ENCODE results near the gene BST1.

Gene BST1

GRCh38 chr4:15676899-15677298 lies 26.0 kb upstream of the BST1 start:
- no peak for DNase-seq

DNA sequence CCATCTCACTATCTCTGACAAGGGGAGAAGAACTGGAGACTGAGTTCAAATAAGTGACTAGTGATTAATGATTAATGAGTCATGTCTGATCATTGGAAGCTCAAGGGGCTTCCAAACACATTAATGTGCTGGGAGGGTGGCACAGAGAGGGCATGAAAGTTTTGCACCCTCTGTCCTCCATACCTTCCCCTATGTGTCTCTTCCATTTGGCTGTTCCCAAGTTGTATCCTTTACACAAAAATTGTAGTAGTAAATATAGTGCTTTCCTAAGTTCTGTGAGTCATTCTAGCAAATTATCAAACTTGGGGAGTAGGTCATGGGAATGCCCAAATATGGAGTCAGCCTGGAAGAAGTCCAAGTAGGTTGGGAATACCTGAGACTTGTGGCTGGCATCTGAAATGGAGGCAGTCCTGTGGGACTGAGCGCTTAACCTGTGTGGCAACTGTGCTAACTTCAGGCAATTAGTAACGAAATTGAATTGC lies 25.3 kb upstream of the BST1 start:
- DNase-seq: no peak

DNA sequence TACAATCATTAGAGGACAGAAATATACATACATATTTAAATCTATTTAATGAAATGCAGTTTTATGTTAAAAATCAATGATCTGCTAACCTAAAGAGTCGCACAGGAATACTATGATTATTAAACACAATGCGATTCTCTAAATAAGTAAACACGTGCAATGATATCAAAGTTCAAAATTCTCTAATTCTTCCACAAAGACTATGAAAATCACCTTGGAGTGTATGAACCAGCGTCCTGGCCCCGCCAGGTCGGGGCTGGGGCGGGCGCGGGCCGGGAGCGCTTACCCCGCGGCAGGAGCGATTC lies 21.8 kb upstream of the BST1 start:
- no peak for DNase-seq

DNA sequence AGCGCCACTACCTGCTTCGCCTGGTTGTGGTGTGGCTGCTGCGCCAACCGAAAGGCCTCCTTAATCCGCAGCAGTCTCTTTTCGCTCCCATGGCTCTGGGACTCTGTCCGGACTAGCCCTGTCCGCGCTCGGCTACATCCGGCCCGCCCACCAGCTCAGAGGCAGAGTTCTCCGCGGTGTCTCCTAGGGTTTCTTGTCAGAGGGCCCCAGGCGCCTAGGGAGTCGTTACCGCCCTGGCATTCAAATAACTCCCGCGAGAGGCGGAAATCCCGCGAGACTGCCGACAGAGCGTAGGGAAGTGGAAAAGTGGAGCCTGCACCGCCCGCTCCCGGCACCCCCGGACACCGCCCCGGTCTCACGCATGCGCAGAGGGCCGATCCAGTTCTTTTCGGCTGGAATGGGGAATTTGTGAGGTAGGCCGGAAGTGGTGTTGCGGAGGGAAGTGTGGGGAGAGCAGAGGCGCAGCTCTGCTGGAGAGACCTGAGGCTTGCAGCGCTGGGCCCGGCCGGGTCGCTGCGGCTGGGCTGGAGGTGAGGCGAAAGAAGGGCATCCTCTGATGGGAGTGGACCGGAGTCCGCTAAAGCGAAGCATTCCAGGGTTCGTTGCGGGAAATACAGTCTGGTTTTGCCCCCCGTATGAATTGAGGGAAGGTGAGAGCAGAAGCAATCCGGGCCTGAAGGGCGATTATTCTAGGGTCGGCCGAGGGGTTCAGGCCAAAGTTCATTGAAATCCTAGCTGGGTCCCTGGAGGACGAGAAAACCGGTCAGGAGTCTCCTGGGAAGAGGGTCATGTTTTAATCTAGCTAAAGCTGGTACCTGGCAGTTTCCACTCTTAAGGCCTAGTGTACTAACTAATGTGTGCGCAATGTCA lies 21.3 kb upstream of the BST1 start, which contains the start of gene FAM200B:
Gene FAM200B, plus strand, starts transcription at position 456 of the 870 bp plus-strand sequence. CDS start 5,151 bp downstream, outside the sequence.
- DNase-seq: peak; percentile 95 to 96

DNA sequence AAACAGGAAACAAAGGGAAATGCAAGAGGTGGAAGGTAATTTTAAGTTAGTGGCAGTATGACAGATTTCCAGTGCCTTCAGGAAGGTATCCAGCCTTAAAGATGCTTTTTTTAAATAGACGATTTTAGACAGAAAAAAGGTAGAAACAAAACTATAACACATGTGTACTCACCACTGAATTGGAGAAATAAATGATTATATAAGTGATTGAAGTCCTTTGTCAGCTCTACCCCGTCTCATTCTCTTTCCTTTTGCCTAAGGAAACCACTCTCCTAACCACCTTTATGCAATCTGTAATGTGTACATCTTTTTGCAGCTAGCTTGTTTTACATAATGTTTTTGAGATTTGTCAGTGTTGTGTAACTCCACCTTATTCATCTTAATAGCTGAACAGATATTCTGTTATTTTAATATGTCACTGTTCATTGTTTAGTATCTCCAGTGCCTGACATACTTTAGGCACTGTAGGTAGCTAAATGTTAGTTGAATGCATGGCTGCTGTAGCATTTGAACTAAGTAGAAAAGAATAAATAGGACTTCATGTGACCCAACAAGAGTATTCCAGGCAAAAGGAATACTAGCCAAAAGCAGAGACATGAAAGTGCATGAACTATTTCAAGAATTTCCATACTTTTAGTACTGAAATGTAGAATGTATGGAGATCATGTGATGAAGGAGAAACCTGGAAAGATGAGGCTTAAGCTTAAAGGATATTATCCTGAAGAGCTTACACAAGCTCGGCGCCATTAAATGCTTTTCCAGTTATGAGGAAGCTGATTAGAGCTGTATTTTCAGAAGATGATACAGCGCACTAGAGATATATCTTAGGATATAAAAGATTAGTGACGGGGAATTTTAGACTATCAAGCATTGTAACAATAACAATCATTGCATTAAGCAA lies 20.4 kb upstream of the BST1 start:
- DNase-seq: no peak

DNA sequence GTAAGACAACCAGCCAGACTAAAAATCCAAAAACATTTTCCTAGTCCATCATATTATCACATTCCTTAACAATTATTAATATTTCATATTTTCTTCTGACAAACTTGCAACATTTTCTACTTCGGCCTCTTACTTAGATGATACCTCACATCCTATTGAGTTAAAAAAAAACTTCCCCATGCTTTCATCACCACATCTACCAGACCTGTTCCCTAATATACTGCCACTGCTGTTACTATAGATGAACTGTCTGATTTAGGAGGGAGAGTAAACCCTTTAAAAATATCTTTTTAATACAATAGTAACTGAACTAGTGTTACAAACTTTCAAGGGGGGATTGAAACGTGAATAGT lies 19.7 kb upstream of the BST1 start:
- DNase-seq: no peak

DNA sequence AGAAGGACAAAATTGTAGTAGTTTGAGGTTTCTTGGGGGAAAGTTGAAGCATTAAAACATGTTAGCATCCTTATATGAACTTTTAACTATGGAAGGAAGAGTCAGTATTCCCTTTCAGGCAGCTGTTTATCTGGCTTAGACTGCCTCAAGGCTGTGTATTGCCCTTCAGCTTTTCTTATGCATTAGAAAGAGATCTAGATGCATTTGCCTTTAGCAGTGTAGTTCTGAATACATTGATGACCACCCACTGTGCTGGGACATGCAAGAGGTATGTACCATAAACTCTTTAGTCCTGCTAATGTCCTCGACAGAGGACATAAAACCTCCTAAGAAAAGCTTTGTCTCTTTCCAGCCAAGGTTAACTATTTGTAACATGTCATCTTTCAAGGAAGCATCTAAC lies 18.4 kb upstream of the BST1 start:
- no peak for DNase-seq

- DNase-seq: no peak
These were observed 14.8 kb upstream of the BST1 start for GRCh38 chr4:15688051-15688450.

- DNase-seq: peak in 1 of 2 donors; percentile 28
These were observed 13.3 kb upstream of the BST1 start for GRCh38 chr4:15689540-15689939.

GRCh38 chr4:15690020-15690809 lies 12.7 kb upstream of the BST1 start:
- DNase-seq: no peak

DNA sequence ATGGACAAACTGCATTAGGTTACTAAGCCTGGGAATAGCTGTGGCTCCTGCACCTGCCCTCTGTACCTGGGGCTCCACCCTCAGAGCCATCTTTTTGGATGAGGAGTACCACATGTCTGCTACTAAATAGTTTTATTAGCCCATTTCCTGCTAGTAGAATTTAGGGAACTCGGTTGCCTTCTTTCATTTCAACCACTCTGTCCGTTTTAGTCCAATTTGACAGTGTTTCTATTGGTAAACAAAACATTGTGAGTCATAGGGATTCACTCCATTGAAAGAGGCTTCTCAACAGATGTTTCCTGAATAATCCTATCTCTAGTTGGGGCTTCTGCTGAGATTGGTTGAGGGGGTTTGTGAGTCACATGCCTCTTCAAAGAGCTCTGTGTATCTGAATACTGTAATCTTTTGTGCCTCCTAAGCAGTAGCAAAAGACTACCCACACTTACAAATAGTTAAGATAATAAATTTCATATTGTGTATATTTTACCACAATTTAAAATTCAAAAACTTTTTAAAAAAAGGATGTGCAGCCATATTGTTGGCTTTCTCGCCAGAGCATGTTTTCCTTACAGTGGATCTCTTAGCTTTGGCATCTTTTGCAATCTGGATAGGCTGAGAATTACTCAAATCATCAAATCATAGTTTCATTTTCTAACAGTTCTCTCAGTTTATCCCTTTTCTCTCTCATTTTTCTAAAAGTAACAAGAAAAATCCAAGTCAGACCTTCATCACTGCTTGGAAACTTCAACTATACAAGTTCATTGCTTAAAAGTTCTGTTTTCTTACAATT lies 11.3 kb upstream of the BST1 start:
- DNase-seq: no peak

GRCh38 chr4:15692602-15693001 lies 10.3 kb upstream of the BST1 start:
- DNase-seq: no peak

DNA sequence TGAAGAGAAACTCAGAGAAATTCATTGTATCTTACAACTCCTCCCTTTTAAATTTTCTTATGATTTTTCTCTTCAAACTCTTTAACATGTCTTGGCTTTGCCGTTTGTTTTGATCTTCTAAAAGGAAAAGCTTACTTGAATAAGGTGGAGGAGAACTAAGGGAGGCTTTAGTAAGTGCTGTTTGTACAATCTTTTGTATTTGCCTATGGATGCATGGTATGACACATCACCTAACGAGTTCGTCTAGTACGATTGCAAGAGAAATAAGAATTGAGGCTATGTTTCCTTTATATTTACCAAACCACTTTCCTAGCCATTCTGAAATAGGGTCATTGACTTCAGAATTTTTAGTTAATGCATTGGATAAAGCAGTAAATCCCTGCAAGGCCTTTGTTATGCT lies 8.4 kb upstream of the BST1 start:
- DNase-seq: no peak

DNA sequence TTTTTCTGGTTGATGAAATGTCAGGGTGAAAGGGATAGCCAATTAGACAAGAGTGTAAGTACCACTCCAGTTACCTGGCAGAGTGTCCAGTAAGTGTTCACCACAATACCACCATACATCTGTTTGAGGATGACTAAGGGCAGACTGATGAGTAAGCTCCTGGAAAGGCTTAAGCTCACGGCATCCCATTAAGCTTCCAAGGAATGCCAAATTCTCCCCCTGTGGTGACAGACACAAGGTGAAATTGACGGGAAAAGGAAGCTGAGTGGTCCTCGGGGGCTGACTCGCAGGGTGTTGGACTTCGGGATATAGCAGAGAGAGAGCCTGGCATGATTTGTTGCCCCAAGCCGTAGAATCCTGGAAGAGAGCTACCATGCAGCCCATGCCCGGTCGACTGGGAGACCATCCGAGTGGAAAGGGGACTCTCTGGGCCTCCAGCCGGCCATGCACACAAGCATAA lies 7.6 kb upstream of the BST1 start:
- no peak for DNase-seq

DNA sequence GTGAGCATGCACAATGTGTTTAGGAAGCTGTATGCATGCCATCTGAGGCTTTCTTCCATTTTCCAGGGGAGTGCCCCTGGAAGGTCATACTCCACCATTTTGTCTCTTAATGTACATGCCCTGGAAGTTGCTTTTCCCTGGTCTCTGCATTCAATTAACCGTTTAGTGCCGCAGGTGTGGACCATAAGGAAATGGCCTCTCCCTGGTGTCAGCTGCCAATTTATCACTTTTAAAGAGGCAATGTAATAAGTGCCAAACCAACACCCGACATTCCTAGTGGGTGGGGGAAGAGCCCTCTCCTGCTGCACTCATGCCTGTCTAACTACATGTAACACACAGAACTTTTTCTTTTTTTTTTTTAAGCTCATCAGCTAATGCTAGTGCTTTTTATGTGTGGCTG lies 7.1 kb upstream of the BST1 start:
- DNase-seq: no peak

DNA sequence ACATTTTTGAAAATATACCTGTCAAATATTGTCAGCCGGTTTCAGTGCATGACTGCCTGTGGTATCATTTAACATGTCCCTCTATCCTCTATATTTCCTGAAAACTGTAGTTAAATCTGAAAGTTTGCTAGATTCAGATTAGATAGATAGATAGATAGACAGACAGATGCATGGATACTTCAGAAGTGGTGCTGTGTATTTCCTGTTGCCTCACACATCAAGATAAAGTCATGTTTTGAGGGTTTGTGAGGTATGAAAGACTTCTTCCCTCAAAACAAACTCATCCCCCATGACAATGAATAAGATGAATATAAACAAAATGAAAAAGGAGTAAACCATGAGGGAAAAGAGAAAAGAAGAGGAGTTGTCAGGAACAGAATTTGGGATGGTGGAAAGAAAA lies 6.0 kb upstream of the BST1 start:
- no peak for DNase-seq

DNA sequence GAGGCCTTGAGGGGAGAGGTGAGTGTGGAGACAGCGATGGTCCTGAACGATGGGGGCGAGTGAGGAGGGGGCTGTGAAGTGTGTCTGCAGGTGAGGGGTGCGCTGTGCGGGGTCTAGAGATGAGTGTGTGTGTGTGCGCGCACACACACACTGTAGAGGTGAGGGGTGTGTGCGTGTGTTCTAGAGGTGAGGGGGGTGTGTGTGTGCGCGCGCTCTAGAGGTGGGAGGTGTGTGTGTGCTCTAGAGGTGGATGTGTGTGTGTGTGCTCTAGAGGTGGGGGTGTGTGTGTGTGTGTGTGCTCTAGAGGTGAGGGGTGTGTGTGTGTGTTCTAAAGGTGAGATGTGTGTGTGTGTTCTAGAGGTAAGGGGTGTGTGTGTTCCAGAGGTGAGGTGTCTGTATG lies 574 bp downstream of the BST1 start:
- DNase-seq: no peak

- DNase-seq: no peak
These were observed 1.3 kb downstream of the BST1 start for GRCh38 chr4:15704129-15704528.

- DNase-seq: no peak
These were observed 3.9 kb downstream of the BST1 start for GRCh38 chr4:15706646-15707362.

GRCh38 chr4:15707363-15707715 lies 4.5 kb downstream of the BST1 start:
- no peak for DNase-seq

- no peak for DNase-seq
These were observed 8.9 kb downstream of the BST1 start for GRCh38 chr4:15711762-15712161.

DNA sequence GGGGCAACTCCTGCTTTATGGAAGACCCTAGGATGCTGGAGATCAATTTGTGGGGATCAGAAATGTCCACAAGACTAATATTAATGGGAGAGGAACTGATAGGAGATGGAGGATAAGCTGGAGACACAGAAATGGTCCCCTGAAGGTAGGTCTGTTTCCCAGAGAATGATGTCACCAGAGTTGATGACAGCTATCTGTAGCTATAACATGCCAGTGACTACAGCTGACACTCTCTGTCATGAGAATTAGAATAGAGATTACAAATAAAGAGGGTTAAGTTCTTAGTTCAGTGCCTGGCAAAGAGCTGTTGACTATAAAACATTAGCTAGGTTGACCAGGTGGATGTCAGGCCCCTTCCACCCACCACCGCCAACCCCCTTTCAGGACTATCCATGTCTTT lies 9.3 kb downstream of the BST1 start:
- no peak for DNase-seq
